Activated CD4-positive, CD25-positive, alpha-beta regulatory T cell treated with anti-CD3 and anti-CD28 coated beads, Interleukin-2, amount 50 U/mL, for 24 hours (primary cell): ENCODE results near the gene THSD7B.

Experiments used
- ATAC-seq, 2 donors: fragments of 150-1000 bp; cut with Tn5 transposase; one replicate each; pipeline ENCODE4 v1.10.0; 2021; ENCODE audit warnings: mild to moderate bottlenecking in 1 of 2, moderate library complexity in 1 of 2

THSD7B gene

GRCh38 chr2:136809998-136810397 is 44.7 kb downstream of the THSD7B start:
- ATAC-seq = no peak

GRCh38 chr2:136818839-136819238 is 53.5 kb downstream of the THSD7B start:
- no peak for ATAC-seq

- ATAC-seq = no peak
These were observed 57.9 kb downstream of the THSD7B start for GRCh38 chr2:136823291-136823690.

GRCh38 chr2:136828162-136828561 is 62.8 kb downstream of the THSD7B start:
- no peak for ATAC-seq

GRCh38 chr2:136828774-136829173 is 63.4 kb downstream of the THSD7B start:
- ATAC-seq = no peak

- ATAC-seq = peak in 1 of 2 donors; percentile 20
These were observed 79.2 kb downstream of the THSD7B start for GRCh38 chr2:136844546-136844945.

GRCh38 chr2:136858656-136859055 is 93.3 kb downstream of the THSD7B start:
- no peak for ATAC-seq

- no peak for ATAC-seq
These were observed 95.2 kb downstream of the THSD7B start for GRCh38 chr2:136860443-136860958.

- no peak for ATAC-seq
These were observed 98.1 kb downstream of the THSD7B start for GRCh38 chr2:136863468-136863867.

- no peak for ATAC-seq
These were observed 98.5 kb downstream of the THSD7B start for GRCh38 chr2:136863874-136864273.

GRCh38 chr2:136871424-136871823 is 106.1 kb downstream of the THSD7B start:
- ATAC-seq = no peak

GRCh38 chr2:136874258-136874657 is 108.9 kb downstream of the THSD7B start:
- no peak for ATAC-seq

GRCh38 chr2:136891100-136891499 is 125.8 kb downstream of the THSD7B start:
- no peak for ATAC-seq

- no peak for ATAC-seq
These were observed 128.8 kb downstream of the THSD7B start for GRCh38 chr2:136894007-136894634.

- ATAC-seq = no peak
These were observed 136.4 kb downstream of the THSD7B start for GRCh38 chr2:136901732-136902131.

GRCh38 chr2:136905779-136906178 is 140.4 kb downstream of the THSD7B start:
- no peak for ATAC-seq

- ATAC-seq = no peak
These were observed 144.4 kb downstream of the THSD7B start for GRCh38 chr2:136909777-136910176.

GRCh38 chr2:136916131-136916530 is 150.8 kb downstream of the THSD7B start:
- ATAC-seq = no peak

GRCh38 chr2:136917411-136917881 is 152.1 kb downstream of the THSD7B start:
- no peak for ATAC-seq

- ATAC-seq = no peak
These were observed 154.3 kb downstream of the THSD7B start for GRCh38 chr2:136919682-136920081.

GRCh38 chr2:136920652-136921333 is 155.4 kb downstream of the THSD7B start:
- ATAC-seq = no peak

GRCh38 chr2:136927156-136927555 is 161.8 kb downstream of the THSD7B start:
- no peak for ATAC-seq

- no peak for ATAC-seq
These were observed 164.2 kb downstream of the THSD7B start for GRCh38 chr2:136929531-136929930.

- ATAC-seq = no peak
These were observed 167.4 kb downstream of the THSD7B start for GRCh38 chr2:136932700-136933099.
